ENCODE data around the gene TRAPPC1.
A peak's percentile ranks its signal among the peaks of the same experiment; 100 is the strongest.
"Not testable (repeated sequence)": the region's sequence is repeated elsewhere in the genome, so short reads cannot be mapped to it uniquely, and the experiment has no call there.

TRAPPC1 gene, protein sequence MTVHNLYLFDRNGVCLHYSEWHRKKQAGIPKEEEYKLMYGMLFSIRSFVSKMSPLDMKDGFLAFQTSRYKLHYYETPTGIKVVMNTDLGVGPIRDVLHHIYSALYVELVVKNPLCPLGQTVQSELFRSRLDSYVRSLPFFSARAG

DNA sequence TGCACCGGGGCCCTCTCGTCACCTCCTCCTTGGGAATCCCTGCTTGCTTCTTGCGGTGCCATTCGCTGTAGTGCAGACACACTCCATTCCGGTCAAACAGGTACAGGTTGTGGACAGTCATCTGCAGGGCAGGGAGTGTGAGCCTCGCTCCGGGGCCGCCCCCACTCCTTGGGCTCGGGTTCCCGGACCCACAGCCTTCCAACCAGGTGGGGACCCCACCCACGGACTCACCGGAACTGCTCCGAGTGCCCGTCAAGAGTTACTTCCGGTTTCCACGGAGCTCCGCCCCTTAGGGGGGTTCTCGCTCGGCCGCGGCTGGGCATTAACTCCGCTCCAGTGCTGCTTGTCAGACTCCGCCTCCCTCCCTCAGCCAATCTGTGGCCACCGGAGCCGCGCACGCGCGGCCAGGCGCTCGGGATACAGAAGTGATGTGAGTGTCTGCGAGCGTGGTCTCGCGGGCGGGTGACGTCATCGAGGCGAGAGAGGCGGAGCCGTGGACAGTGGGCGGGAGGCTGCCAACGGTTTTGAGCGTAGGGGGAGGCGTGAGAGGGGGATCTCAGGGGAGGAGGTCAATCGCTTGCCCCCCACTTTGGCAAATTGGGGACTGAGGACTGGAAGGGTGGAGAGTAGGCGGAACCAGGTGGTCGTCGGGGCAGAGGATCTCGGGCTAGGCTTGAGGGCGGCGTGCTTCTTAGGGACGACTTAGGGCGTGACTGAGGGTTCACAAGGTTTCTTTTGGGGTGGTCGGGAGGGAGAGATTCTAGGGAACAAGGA is at the start of gene TRAPPC1, which contains the start of gene CNTROB:
TSS of gene TRAPPC1 (minus strand) at position 238 of the 774 bp plus-strand sequence. CDS start at position 121, 117 bp downstream.
TSS of gene CNTROB (plus strand) at position 498 of the 774 bp plus-strand sequence. CDS start 874 bp downstream, outside the sequence.
- peak; percentile 97 to 99 (median 98) for DNase-seq (ENCODE audit: low read depth in 4 of 4, low spot score in 1 of 4)

DNA sequence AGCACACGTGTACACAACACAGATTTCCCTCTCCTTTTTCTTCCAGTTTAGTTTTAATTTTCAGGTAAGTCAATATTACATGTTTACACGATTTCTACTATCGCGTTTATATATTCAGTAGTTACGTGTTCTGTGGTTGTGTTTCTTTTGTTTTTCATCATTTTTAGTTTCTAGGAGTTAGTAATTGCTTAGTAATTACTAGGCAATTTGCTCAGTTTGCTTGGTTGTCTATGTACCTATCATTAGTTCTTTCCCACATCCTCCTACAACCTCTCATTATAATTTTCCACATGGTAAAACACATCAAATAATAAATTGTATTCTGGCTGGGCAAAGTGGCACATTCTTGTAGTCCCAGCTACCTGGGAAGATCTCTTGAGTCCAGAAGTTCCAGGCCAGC is 46.1 kb upstream of the TRAPPC1 start:
- no peak for DNase-seq (ENCODE audit: low read depth in 4 of 4, low spot score in 1 of 4)

DNA sequence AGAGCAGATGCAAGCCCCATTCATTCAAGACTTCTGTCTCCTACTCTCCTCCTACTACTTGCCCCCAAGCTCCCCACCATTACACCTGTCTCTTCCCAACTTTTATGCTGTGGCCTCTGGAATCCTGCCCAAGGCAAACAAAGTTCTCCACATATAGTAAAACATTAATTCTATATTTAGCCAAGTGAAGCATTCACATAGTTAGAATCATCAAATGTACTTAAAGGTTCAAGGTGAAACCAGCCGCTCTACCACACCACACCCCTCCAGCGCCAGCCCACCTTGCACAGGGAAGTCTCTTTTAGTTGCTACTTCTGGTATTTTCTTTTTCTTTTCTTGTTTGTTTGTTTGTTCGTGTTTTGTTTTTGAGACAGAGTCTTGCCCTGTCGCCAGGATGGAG is 45.3 kb upstream of the TRAPPC1 start:
- no peak for DNase-seq (ENCODE audit: low read depth in 4 of 4, low spot score in 1 of 4)

DNA sequence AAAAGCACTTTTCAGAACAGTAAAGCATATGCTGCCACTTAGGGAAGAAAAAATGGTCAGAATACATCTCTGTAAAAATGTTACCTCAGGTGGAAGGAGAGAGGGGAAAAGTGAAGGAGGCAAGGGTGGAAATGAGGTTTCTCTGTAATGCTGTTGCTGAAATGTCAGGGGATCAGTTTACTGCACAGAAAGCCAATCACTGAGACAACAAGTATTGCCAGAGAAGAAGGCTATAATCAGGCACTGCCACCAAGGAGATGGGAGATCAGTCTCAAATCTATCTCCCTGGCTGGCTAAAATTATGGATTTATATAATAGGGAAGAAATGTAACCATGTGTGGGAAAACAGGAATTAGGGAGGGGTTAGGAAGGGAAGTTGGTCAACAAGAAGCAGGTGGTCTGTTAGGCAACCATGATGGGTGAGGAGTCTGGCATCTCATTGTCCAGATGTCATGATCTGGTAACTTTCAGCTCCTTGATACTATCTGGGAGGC is 42.9 kb upstream of the TRAPPC1 start:
- DNase-seq (ENCODE audit: low read depth in 4 of 4, low spot score in 1 of 4), result no peak

DNA sequence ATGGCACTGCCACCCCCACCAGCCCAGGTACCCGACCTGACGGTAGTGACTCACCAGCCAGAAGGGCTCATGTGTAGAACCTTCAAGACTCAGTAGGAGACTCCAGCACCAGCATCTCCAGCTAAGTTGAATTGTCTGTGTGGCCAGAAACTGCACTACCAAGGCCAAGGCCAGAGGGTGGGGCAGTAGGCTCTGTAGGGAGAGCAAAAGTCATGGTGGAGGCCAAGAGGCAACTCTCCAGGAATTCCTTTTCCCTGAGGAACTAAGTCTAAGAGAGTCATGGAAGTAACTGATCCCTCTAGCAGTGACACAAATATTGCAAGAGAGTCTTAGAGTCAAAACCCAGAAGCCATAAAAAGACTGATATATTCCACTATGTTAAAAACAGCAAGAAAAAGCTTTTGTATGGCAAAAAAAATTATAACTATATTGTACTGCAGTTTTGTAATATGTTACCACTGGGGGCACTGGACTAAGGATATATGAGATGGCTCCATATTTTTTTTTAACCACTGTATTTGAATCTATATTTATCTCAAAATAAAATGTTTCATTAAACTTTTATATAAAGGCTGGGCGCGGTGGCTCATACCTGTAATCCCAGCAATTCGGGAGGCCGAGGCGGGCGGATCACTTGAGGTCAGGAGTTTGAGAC is 40.5 kb upstream of the TRAPPC1 start:
- no peak for DNase-seq (ENCODE audit: low read depth in 4 of 4, low spot score in 1 of 4)

DNA sequence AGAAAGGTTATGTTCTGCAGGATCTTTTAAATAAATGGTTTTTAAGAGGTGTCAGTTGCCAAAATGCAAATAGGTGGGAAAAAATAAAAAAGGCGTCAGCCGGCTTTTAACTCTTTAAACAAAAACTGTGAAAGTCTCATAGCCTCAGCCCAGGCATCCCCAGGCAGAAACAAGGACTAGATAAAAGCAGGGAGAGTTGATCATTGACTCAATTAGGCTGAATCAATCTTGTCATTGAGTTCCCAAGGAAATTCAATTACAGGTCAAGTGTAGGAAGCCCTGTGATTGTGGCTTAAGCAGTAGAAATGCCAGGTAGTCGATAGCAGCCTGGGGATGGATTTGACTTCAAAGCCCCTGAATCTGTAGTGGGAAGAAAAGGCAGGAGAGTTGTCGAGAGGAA is 39.9 kb upstream of the TRAPPC1 start:
- no peak for DNase-seq (ENCODE audit: low read depth in 4 of 4, low spot score in 1 of 4)

DNA sequence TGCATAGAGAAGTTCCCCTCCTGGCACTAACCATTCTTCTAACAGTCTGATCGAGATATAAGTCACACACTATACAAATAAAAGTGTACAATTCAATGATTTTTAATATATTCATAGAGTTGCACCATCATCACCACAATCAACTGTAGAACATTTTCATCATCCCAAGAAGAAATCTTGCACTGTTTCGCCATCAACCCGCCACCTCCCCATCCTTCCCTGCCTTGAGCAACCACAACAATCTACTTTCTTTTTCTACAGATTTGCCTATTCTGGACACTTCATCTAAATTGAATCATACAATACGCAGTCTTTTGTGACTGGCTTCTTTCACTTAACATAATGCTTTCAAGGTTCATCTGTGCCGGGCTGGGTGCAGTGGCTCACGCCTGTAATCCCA is 37.7 kb upstream of the TRAPPC1 start:
- DNase-seq (ENCODE audit: low read depth in 4 of 4, low spot score in 1 of 4), result no peak

DNA sequence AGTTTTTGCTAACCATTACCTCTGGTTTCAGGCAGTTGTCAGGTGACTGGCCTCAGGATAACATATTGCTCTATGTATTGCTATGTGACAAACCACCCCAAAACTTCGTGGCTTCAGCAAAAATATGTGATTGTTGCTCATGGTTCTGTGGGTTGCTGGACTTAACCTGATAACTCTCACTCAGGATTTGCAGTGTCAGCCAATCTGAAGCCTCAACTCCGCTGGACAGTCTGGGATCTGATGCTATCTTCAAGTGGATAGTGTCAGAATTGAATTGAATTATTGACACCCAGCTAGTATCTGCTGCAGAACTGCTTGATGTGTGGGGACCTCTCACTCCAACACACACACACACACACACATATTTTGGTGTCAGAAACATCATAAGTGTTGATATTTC is 36.0 kb upstream of the TRAPPC1 start:
- DNase-seq (ENCODE audit: low read depth in 4 of 4, low spot score in 1 of 4), result no peak

DNA sequence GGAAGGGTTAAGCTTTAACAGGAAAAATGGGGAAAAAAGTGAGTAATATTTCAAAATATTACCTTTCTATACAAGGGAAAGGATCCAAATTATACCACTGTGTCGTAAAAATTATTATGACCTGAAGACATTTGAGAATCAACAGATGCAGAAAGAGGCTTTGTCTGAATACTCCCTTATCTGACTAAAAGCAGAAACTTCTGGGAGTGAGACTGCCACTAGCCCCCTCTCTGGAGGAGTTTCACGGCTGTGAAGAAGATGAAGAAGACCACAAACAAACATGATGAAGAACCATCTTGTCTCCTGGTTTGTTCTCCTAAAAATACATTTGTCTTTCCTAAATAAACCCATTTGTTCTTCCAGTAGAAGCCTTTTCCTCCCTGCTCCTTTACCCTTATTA is 29.7 kb upstream of the TRAPPC1 start:
- no peak for DNase-seq (ENCODE audit: low read depth in 4 of 4, low spot score in 1 of 4)

DNA sequence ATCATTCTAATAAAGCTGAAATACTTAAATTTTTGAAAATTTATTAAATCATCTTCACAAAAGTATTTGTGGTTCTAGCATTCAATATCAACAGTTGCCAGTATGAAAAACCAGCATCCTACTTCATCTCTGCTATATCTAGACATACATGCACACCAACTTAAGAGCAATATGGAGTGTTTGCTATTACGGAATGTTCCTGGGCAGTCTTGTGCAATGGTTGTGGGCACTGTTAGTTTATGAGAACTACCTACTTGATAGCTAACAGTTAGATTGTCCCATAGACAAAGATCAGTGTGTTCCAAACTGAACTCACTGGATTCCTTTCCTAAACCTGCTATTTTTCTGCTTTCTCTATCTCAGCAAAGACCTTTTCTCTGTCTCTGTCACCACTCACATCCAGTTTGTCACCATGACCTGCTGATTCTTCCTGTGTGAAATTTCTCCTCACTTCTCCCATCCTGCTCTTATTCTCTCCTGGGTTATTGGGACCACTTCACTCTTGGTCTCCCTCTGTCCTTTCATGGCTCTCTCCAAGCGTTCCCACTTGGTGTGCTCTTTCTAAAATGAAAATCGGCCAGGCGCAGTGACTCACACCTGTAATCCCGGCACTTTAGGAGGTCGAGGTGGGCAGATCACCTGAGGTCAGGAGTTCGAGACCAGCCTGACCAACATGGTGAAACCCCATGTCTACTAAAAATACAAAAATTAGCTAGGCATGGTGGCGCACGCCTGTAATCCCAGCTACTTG is 27.9 kb upstream of the TRAPPC1 start:
- no peak for DNase-seq (ENCODE audit: low read depth in 4 of 4, low spot score in 1 of 4)

DNA sequence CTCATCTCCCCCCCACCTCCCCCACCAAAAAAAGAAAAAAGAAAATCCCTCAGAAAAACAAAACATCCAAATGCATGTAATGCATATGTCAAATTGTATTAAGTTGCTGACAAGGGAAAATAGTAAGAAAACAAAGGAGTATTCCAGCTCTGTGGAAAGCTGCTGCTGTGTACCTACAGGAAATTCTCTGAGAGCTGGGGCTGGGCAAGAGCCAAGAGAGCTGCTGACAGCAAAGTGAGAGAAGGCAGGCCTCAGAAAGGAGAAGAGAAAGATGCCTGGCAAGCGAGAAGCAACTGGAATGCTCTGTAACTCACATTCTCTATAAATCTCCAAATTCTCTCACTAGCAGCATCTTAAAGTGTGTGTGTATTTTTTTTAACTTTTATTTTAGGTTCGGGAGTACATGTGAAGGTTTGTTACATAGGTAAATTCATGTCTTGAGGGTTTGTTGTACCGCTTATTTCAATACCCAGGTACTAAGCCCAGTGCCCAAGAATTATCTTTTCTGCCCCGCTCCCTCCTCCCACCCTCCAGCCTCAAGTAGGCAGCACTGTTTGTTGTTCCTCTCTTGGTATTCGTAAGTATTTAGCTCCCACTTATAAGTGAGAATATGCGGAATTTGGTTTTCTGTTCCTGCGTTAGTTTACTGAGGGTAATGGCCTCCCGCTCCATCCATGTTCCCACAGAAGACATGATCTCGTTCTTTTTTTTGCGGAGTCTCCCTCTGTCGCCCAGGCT is 24.7 kb upstream of the TRAPPC1 start:
- DNase-seq (ENCODE audit: low read depth in 4 of 4, low spot score in 1 of 4), result no peak

DNA sequence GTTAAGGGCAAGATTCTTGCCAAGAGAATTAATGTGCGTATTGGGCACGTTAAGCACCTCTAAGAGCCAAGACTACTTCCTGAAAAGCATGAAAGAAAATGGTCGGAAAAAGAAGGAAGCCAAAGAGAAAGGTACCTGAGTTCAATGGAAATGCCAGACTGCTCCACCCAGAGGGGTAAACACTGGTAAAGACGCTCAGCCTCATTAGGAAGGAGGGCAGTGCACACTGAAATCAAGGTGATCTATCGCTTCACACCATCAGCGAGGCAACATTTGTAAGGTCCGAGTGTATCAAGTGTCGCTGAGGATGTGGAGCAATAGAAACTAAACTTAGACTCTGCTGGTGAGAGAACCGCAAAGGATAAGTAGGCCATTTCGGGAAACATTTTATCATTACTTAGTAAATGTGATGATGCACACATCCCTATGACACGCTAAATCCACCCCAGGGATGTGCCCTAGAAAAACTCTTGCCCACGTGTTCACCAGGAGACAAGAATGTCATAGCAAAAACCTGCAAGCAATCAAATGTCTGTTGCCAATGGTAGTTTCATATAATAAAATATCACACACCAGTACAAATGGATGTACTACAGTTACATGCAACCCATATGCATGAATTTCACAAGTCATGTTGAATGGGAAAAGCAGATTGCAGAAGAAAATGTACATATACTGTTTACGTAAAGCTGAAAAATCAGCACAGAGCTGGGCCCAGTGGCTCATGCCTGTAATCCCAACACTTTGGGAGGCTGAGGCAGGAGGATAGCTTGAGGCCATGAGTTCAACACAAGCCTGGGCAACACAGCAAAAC is 23.9 kb upstream of the TRAPPC1 start:
- DNase-seq (ENCODE audit: low read depth in 4 of 4, low spot score in 1 of 4), result no peak

DNA sequence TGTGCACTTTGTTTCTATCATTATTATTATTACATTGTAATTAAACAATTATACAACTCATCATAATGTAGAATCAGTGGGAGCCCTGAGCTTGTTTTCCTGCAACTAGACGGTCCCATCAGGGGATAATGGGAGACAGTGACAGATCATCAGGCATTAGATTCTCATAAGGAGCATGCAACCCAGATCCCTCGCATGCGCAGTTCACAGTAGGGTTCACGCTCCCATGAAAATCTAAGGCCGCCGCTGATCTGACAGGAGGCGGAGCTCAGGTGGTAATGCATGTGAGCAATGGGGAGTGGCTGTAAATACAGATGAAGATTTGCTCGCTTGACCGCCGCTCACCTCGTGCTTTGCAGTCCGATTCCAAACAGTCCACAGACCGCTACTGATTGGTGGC is 21.5 kb upstream of the TRAPPC1 start:
- not testable (repeated sequence) for DNase-seq (ENCODE audit: low read depth in 4 of 4, low spot score in 1 of 4)

DNA sequence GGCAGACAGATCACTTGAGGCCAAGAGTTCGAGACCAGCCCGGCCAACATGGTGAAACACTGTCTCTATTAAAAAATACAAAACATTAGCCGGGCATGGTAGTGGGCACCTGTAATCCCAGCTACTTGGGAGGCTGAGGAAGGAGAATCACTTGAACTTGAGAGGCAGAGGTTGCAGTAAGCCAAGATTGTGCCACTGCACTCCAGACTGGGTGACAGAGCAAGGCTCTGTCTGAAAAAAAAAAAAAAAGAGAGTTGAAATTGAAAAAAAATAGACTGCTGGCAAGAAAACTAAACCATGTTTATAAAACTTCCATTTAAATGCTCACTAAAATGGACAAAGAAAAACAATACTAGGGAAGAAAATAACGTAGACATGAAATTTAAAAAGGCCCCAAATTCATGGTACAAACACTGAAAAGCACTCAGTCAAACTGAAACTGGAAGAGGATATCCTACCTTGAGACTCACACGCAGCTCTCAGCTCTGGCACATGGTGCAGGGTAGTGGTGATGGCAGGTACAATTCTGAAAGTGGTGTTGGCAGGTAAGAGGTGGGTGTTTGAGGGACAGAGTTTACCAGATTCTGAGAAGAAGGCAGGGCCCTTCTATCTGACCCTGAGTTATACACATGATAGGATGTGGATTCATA is 19.5 kb upstream of the TRAPPC1 start:
- peak in 2 of 4 experiments; percentile 12 to 32 for DNase-seq (ENCODE audit: low read depth in 4 of 4, low spot score in 1 of 4)

DNA sequence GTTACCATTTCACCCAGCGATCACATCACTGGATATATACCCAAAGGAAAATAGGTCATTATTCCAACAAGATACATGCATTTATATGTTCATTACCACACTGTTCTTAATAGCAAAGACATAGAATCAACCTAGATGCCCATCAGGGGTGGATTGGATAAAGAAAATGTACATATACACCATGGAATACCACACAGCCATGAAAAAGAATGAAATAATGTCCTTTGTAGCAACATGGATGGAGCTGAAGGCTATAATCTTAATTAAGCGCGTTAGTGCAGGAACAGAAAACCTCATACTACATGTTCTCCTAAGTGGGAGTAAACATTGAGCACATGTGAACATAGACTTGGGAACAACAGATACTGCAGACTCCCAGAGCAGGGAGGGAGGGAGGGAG is 18.8 kb upstream of the TRAPPC1 start:
- no peak for DNase-seq (ENCODE audit: low read depth in 4 of 4, low spot score in 1 of 4)

DNA sequence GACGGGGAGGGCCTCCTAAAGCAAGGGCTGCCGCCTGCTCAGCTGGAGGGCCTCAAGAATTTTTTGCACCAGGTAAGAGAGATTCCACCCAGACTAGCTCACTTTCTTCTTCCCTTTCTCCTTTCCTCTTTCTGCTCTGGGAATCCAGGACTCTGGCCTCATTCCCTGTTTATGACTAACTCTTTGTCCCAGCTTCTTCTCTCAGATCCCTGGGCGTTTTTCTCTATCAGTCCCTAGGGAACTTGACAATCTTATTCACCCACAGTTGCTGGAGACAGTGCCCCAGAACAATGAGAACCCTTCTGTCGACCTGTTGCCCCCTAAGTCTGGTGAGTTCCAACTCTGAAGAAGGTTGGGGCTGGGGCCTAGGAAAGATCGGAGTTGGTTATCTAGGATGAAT is 15.9 kb upstream of the TRAPPC1 start:
- no peak for DNase-seq (ENCODE audit: low read depth in 4 of 4, low spot score in 1 of 4)

DNA sequence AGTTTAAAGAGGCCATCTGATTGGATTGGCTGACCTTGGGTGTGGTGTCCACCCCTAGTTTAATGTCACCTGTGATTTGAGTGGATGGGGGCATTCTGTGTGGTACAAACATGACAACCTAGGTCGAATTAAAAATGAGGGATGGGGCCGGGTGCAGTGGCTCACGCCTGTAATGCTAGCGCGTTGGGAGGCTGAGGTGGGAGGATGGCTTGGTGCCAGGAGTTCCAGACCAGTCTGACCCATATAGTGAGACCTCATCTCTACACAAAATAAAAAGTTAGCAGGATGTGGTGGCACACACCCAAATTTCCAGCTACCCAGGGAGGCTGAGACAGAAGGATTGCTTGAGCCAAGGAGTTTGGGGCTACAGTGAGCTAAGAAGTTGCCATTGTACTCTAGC is 14.7 kb upstream of the TRAPPC1 start:
- no peak for DNase-seq (ENCODE audit: low read depth in 4 of 4, low spot score in 1 of 4)

DNA sequence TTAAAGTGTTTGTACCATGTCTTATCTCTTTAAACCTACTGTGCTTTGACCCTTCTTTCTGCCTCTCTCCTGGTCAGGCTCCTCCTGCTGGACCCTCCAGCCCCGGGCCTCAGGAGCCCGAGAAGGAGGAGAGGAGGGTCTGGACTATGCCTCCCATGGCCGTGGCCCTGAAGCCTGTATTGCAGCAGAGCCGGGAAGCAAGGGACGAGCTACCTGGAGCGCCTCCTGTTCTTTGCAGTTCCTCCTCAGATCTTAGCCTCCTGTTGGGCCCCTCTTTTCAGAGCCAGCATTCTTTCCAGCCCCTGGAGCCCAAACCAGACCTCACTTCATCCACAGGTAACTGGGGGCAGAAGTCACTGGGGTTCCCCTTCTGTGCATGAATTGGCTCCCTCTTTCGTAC is 13.9 kb upstream of the TRAPPC1 start:
- no peak for DNase-seq (ENCODE audit: low read depth in 4 of 4, low spot score in 1 of 4)

DNA sequence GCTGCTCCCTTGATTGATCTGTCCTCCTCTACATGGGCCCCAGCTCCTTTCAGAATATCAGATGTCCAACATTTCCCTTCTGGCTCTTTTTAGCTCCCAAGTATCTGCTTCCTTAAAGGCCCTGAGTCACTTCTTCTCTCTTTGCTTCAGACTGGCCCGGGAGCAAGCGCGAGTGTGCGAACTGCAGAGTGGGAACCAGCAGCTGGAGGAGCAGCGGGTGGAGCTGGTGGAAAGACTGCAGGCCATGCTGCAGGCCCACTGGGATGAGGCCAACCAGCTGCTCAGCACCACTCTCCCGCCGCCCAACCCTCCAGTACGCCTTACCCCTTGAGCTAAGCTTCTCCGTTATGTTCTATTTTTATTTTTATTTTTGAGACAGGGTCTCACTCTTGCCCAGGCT is 12.6 kb upstream of the TRAPPC1 start:
- DNase-seq (ENCODE audit: low read depth in 4 of 4, low spot score in 1 of 4), result no peak

All from stimulated activated CD4-positive, alpha-beta T cell treated with anti-CD3 and anti-CD28 coated beads, Interleukin-1b, Interleukin-23, amount 100 ng/mL, for 24 hours (primary cell).